HCT116 (cell line): ENCODE data around the gene ITGB1BP1. TPM values are rescaled to one million over a fixed set of nuclear protein-coding genes. Genes with fewer than 3 reads are reported as not detected.

Source experiments
- ATAC-seq: fragments of 200-7000 bp; cut with Tn5 transposase; 2 replicates; pipeline ENCODE4 v1.9.1; 2020; ENCODE audit warnings: mild to moderate bottlenecking, moderate library complexity
- BruUV-seq: library from RNA; stranded (reverse); fragments of 400-500 nt; replicated peaks from 2 replicates; lab custom pipeline; 2021; lab: Mats Ljungman, UMichigan
- CTCF ChIA-PET: fragments of 300-600 bp; sonication (Branson Sonifier 250); formaldehyde crosslinking; loops from one replicate; lab custom pipeline; 2021; ENCODE audit warnings: antibody characterized with exemption; lab: Charles Lee
- POLR2A ChIA-PET: fragments of 300-600, 350-600 bp; sonication (Branson Sonifier 250); formaldehyde crosslinking; loops from one replicate; lab custom pipeline; 2021; ENCODE audit warnings: antibody characterized with exemption; lab: Charles Lee
- RAD21 ChIA-PET, 2 experiments: fragments of 300-600 bp; sonication (Branson Sonifier 250); formaldehyde crosslinking; loops; one replicate each; lab custom pipeline; 2023; ENCODE audit warnings: low total read pairs in 2 of 2; ENCODE audit not compliant: uncharacterized antibody in 2 of 2, unreplicated experiment in 2 of 2, low non-redundant PET in 1 of 2; lab: Charles Lee
- DNase-seq: peaks from one replicate; pipeline ENCODE4 v3.0.0-alpha.2; 2010; ENCODE audit warnings: low read depth, low spot score
- H2AFZ ChIP-seq: fragments of 200-600 bp; shearing (Covaris generic), sonication (generic); 2 replicates; pipeline ENCODE4 v1.6.1; 2017; ENCODE audit warnings: low read depth, mixed run types, mixed read lengths, antibody characterized with exemption, low read length; ENCODE audit not compliant: poor library complexity, severe bottlenecking
- H3K27ac ChIP-seq: 2 replicates; pipeline ENCODE4 v1.5.1; 2012; ENCODE audit warnings: low read depth, low read length
- H3K27me3 ChIP-seq: fragments of 200-600 bp; sonication (generic); 2 replicates; pipeline ENCODE4 v1.6.1; 2016; ENCODE audit warnings: mixed run types, low read length, mixed read lengths; ENCODE audit not compliant: insufficient read depth
- H3K36me3 ChIP-seq, 2 experiments: fragments of 200-500 bp in 1 of 2; fragments of 200-600 bp in 1 of 2; sonication (Bioruptor generic) in 1 of 2; sonication (generic) in 1 of 2; 2 replicates each; pipeline versions ENCODE4 v1.5.1 to v1.6.1; 2014 to 2016; ENCODE audit warnings: low read length in 2 of 2, inconsistent platforms in 1 of 2, mixed read lengths in 1 of 2, mixed run types in 1 of 2; ENCODE audit not compliant: insufficient read depth in 2 of 2, control insufficient read depth in 1 of 2
- H3K4me1 ChIP-seq, 2 experiments: fragments of 200-600 bp in 1 of 2; sonication (generic) in 1 of 2; 2 replicates each; pipeline versions ENCODE4 v1.5.1 to v1.6.1; 2012 to 2017; ENCODE audit warnings: low read length in 2 of 2, inconsistent platforms in 1 of 2, mild to moderate bottlenecking in 1 of 2, mixed read lengths in 1 of 2, mixed run types in 1 of 2, moderate library complexity in 1 of 2; ENCODE audit not compliant: insufficient read depth in 2 of 2, control insufficient read depth in 1 of 2
- H3K4me2 ChIP-seq: fragments of 200-600 bp; sonication (generic); 2 replicates; pipeline ENCODE4 v1.6.1; 2017; ENCODE audit warnings: mixed run types, low read length, mixed read lengths
- H3K4me3 ChIP-seq, 2 experiments: fragments of 200-600 bp in 1 of 2; sonication (generic) in 1 of 2; replicated peaks in 1 of 2; 2 replicates each; pipeline ENCODE4 v1.5.1; 2011 to 2016; ENCODE audit warnings: low read length in 2 of 2, control low read depth in 1 of 2, low read depth in 1 of 2, mild to moderate bottlenecking in 1 of 2, mixed read lengths in 1 of 2, mixed run types in 1 of 2
- H3K79me2 ChIP-seq: fragments of 200-600 bp; sonication (generic); 2 replicates; pipeline ENCODE4 v1.6.1; 2017; ENCODE audit warnings: mild to moderate bottlenecking, mixed run types, low read length, moderate library complexity, mixed read lengths; ENCODE audit not compliant: insufficient read depth
- H3K9ac ChIP-seq: fragments of 200-600 bp; sonication (generic); 2 replicates; pipeline ENCODE4 v1.6.1; 2016; ENCODE audit warnings: low read length, mixed read lengths
- H3K9me2 ChIP-seq: fragments of 200-600 bp; sonication (generic), shearing (Covaris generic); 2 replicates; pipeline ENCODE4 v1.6.1; 2017; ENCODE audit warnings: mixed run types, mild to moderate bottlenecking, moderate library complexity; ENCODE audit not compliant: insufficient read depth
- H3K9me3 ChIP-seq, 2 experiments: fragments of 200-500 bp in 1 of 2; fragments of 200-600 bp in 1 of 2; sonication (Bioruptor generic) in 1 of 2; sonication (generic) in 1 of 2; 2 replicates each; pipeline ENCODE4 v1.6.1; 2014 to 2017; ENCODE audit warnings: low read length in 2 of 2, mixed read lengths in 2 of 2, inconsistent platforms in 1 of 2, low read depth in 1 of 2, mild to moderate bottlenecking in 1 of 2, mixed run types in 1 of 2, moderate library complexity in 1 of 2; ENCODE audit not compliant: control insufficient read depth in 1 of 2, insufficient read depth in 1 of 2
- H4K20me1 ChIP-seq: fragments of 200-600 bp; sonication (generic), shearing (Covaris generic); 2 replicates; pipeline ENCODE4 v1.6.1; 2017; ENCODE audit warnings: mixed run types, mild to moderate bottlenecking, moderate library complexity; ENCODE audit not compliant: insufficient read depth
- CEBPB ChIP-seq: IDR thresholded peaks from 2 replicates; pipeline ENCODE4 v1.6.1; 2012; ENCODE audit warnings: low read depth
- EGR1 ChIP-seq: IDR thresholded peaks from 2 replicates; pipeline ENCODE4 v1.6.1; 2012; ENCODE audit warnings: low read depth
- FOSL1 ChIP-seq: IDR thresholded peaks from 2 replicates; pipeline ENCODE4 v1.6.1; 2012; ENCODE audit warnings: low read depth
- MAX ChIP-seq: IDR thresholded peaks from 2 replicates; pipeline ENCODE4 v1.6.1; 2012
- POLR2A ChIP-seq: IDR thresholded peaks from 2 replicates; pipeline ENCODE4 v1.7.0; 2011; ENCODE audit warnings: borderline replicate concordance; ENCODE audit not compliant: insufficient read depth, insufficient read length; ENCODE audit errors: extremely low read depth
- intact Hi-C: fragments of 100-400 bp; cut with micrococcal nuclease; formaldehyde crosslinking; loops from 2 replicates; pipeline ENCODE4 v1.10.0; 2022
- total RNA-seq: library from RNA; stranded (reverse); gene quantifications from one replicate; pipeline ENCODE4 v1.2.1, GENCODE V29; 2021; ENCODE audit not compliant: unreplicated experiment

The ITGB1BP1 gene
- total RNA-seq, 1 experiment from 2014 or later, result 86.9 TPM

- Histone ChIP-seq H3K4me2 (no peak overlapping the region), H3K27me3 (no peaks in the 10 kb centered on the region), H3K36me3 (peaks cover 0 to 4% of the 10 kb centered on the region in 2 experiments; a peak in 1 of 4 replicates), H3K9me2 (no peaks in the 10 kb centered on the region), H3K27ac (no peak overlapping the region; the same call in 1 of the 2 replicates), H3K9ac (no peak overlapping the region), H4K20me1 (no peaks in the 10 kb centered on the region), H3K4me1 (peaks cover 20 to 32% of the 10 kb centered on the region in 2 experiments), H3K79me2 (no peaks in the 10 kb centered on the region), H2AFZ (no peak overlapping the region), H3K9me3 (no peaks in the 10 kb centered on the region), H3K4me3 (no peak overlapping the region)
- RAD21 ChIA-PET, result interaction anchor here in 1 of 2 experiments (0.6 kb wide), 1 partner anchor 22 kb away, joined by 3 read pairs; no protein-coding TSS in a partner anchor
- no peak for DNase-seq
- TF ChIP-seq EGR1 (no peak), POLR2A (no peak)
- ATAC-seq, result no peak
- CTCF ChIA-PET, result no interaction called here
- intact Hi-C loops, result no loop called here
- BruUV-seq, result no TSS peak
- POLR2A ChIA-PET, result interaction anchor here (0.6 kb wide), 1 partner anchor 170 kb away, joined by 3 read pairs; no protein-coding TSS in a partner anchor
Observed at GRCh38 chr2:9388199-9388681, 35.1 kb downstream of the ITGB1BP1 start.

GRCh38 chr2:9385841-9386240 lies 37.5 kb downstream of the ITGB1BP1 start:
- H3K9me2 ChIP-seq, result no peaks in the 10 kb centered on the region
- no peak for ATAC-seq
- no peak overlapping the region for H3K4me3 ChIP-seq
- no peaks in the 10 kb centered on the region for H4K20me1 ChIP-seq
- peaks cover 38 to 54% of the 10 kb centered on the region in 2 experiments for H3K4me1 ChIP-seq
- H3K79me2 ChIP-seq, result no peaks in the 10 kb centered on the region
- peaks cover 0 to 4% of the 10 kb centered on the region in 2 experiments; a peak in 1 of 4 replicates for H3K36me3 ChIP-seq
- intact Hi-C loops, result no loop called here
- no peak overlapping the region for H2AFZ ChIP-seq
- DNase-seq, result no peak
- ChIA-PET RAD21 (no interaction called here), POLR2A (interaction anchor here (1.3 kb wide), 1 partner anchor 15 kb away, joined by 3 read pairs; no protein-coding TSS in a partner anchor), CTCF (interaction anchor here (0.7 kb wide), 1 partner anchor 155 kb away, joined by 3 read pairs; no protein-coding TSS in a partner anchor)
- H3K27me3 ChIP-seq, result no peaks in the 10 kb centered on the region
- no peaks in the 10 kb centered on the region for H3K9me3 ChIP-seq
- peak overlapping the region; percentile 62 for H3K4me2 ChIP-seq
- BruUV-seq, result no TSS peak
- peak overlapping the region; percentile 68; the same call in 1 of the 2 replicates for H3K27ac ChIP-seq
- TF ChIP-seq FOSL1 (no peak), MAX (no peak), EGR1 (no peak), CEBPB (no peak)
- H3K9ac ChIP-seq, result peak overlapping the region; percentile 42; the same call in 1 of the 2 replicates
